ENCODE results near the gene CYP26C1.

The CYP26C1 gene

DNA sequence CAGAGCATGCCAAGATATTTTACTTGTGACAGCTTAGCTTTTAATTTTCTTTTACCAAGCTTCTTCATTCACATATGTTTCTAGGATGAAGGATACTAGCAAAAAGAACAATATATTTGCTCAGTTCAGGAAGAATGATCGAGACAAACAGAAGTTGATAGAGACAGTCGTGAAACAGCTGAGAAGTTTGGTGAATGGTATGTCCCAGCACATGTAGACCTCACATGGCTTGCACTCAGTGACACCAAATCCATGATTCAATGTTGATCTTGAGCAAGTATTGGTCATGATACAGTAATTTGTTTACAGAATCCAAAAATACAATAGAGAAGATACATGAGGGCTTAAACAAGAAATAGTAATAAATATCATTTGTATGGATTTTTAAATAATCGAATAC, 2.5 kb upstream of the CYP26C1 start:
- peaks cover 2 to 33% (median 21%) of the 10 kb centered on the region in 4 experiments for H3K4me1 ChIP-seq (ENCODE audit: control extremely low read depth in 1 of 4, control insufficient read depth in 4 of 4, insufficient read depth in 4 of 4, low read length in 3 of 4)
- POLR2A ChIA-PET = interaction anchor here (0.6 to 1.1 kb wide), 2 partner anchors 11 to 16 kb away, joined by 3 read pairs; no protein-coding TSS in a partner anchor
- no peak overlapping the region for H3K4me3 ChIP-seq (ENCODE audit: control insufficient read depth in 1 of 7, extremely low read depth in 1 of 7, insufficient read depth in 4 of 7, low read depth in 2 of 7, low read length in 6 of 7)
- 94% methylated on average over 2 of the region's 3 CpGs for WGBS (ENCODE audit: insufficient coverage)
- H3K27me3 ChIP-seq (replicated peaks in 2 of 5; ENCODE audit: control insufficient read depth in 4 of 5, insufficient read depth in 5 of 5, low read length in 4 of 5) = peaks cover 7 to 45% (median 18%) of the 10 kb centered on the region in 5 experiments
- H3K9me3 ChIP-seq (ENCODE audit: control extremely low read depth in 1 of 5, control insufficient read depth in 4 of 5, insufficient read depth in 2 of 5, low read depth in 1 of 5, low read length in 4 of 5) = peaks cover 0 to 5% (median 0%) of the 10 kb centered on the region in 5 experiments
- no peak for DNase-seq
- CTCF ChIA-PET = interaction anchor here (1.9 kb wide), 1 partner anchor 12 kb away, joined by 6 read pairs; no protein-coding TSS in a partner anchor
- H3K36me3 ChIP-seq (ENCODE audit: control insufficient read depth in 4 of 4, insufficient read depth in 4 of 4, low read length in 3 of 4) = peaks cover 7 to 26% (median 15%) of the 10 kb centered on the region in 4 experiments
- no peak overlapping the region for H3K27ac ChIP-seq (ENCODE audit: insufficient read depth in 1 of 2, low read depth in 1 of 2, low read length in 2 of 2, poor library complexity in 1 of 2, severe bottlenecking in 2 of 2)

DNA sequence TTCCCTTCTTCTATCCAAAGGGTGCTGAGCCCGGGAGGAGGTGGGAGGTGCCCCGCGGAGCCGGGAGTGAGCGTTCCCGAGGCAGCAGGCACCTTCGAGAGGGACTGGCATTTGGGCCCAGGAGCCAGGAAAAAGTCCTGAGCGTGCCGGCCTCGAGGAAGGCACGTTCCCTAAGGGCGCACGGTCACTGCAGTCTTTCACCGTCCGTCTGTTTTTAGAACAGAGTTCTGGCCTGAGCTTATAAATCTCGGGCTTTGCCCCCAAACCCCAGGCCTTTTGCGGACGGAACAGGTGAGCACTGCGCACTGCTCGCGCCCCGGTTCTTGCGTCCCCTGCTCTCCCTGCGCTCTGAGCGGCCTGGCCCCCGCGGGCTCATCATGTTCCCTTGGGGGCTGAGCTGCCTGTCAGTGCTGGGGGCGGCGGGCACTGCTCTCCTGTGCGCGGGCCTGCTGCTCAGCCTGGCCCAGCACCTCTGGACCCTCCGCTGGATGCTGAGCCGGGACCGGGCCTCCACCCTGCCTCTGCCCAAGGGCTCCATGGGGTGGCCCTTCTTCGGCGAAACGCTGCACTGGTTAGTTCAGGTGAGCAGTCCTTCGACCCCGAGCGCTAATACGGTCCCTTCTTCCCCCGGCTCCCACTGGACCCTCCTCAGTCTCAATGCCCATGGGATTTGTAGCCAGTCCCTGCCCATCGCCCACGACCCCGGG, 442 bp downstream of the CYP26C1 start:
- ChIA-PET CTCF (interaction anchor here (1.0 to 7.2 kb wide), 7 partner anchors 8 to 145 kb away, joined by 3 to 76 read pairs (median 4); partner anchors contain the start of gene CYP26A1), POLR2A (no interaction called here)
- Histone ChIP-seq H3K36me3 (ENCODE audit: control insufficient read depth in 4 of 4, insufficient read depth in 4 of 4, low read length in 3 of 4) (peaks cover 7 to 26% (median 15%) of the 10 kb centered on the region in 4 experiments), H3K9me3 (ENCODE audit: control extremely low read depth in 1 of 5, control insufficient read depth in 4 of 5, insufficient read depth in 2 of 5, low read depth in 1 of 5, low read length in 4 of 5) (peaks cover 0 to 5% (median 0%) of the 10 kb centered on the region in 5 experiments), H3K27ac (ENCODE audit: insufficient read depth in 1 of 2, low read depth in 1 of 2, low read length in 2 of 2, poor library complexity in 1 of 2, severe bottlenecking in 2 of 2) (no peak overlapping the region), H3K4me3 (ENCODE audit: control insufficient read depth in 1 of 7, extremely low read depth in 1 of 7, insufficient read depth in 4 of 7, low read depth in 2 of 7, low read length in 6 of 7) (no peak overlapping the region), H3K27me3 (replicated peaks in 2 of 5; ENCODE audit: control insufficient read depth in 4 of 5, insufficient read depth in 5 of 5, low read length in 4 of 5) (peaks cover 16 to 74% (median 35%) of the 10 kb centered on the region in 5 experiments), H3K4me1 (ENCODE audit: control extremely low read depth in 1 of 4, control insufficient read depth in 4 of 4, insufficient read depth in 4 of 4, low read length in 3 of 4) (peaks cover 2 to 40% (median 28%) of the 10 kb centered on the region in 4 experiments)
- DNase-seq = no peak
- 27% methylated on average over 41 of the region's 45 CpGs for WGBS (ENCODE audit: insufficient coverage)

DNA sequence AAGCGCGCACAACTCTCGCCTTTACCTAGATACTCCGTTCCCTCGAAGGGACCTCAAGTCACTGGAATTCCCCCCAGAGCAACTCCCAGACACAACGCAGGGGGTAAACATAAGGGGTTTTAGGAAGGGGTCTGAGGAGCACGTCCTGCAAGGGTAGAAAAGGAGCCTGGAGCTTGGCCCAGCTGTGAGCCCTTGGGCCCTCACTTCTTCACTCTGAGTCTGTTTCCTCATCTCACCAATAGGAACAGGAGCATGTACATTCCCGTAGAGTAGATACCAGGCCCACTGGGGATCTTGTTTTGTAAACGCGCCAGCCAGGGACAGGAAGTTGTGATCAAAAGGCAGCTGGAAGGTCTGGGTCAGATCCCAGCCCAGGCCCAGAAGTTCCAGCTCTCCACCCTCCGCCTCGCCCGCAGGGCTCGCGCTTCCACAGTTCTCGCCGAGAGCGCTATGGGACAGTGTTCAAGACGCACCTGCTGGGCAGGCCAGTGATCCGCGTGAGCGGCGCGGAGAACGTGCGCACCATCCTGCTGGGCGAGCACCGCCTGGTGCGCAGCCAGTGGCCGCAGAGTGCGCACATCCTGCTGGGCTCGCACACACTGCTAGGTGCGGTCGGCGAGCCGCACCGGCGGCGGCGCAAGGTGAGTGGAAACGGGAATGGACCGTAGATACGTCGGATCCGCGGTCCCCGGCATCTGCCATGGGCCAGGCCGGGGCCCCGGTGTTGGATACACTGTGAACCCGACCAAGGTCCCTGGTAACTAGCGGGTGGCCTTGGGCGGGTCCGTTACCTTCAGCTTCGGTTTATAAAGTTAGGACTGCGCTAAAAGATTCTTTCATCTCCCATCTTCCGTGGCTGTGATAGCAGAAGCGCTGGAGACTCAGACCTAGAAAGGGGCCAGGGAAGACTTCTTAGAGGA, 1.3 kb downstream of the CYP26C1 start:
- WGBS (ENCODE audit: insufficient coverage) = 3% methylated on average over 53 of the region's 57 CpGs
- Histone ChIP-seq H3K9me3 (ENCODE audit: control extremely low read depth in 1 of 5, control insufficient read depth in 4 of 5, insufficient read depth in 2 of 5, low read depth in 1 of 5, low read length in 4 of 5) (peaks cover 0 to 5% (median 0%) of the 10 kb centered on the region in 5 experiments), H3K4me1 (ENCODE audit: control extremely low read depth in 1 of 4, control insufficient read depth in 4 of 4, insufficient read depth in 4 of 4, low read length in 3 of 4) (peaks cover 2 to 45% (median 32%) of the 10 kb centered on the region in 4 experiments), H3K27ac (ENCODE audit: insufficient read depth in 1 of 2, low read depth in 1 of 2, low read length in 2 of 2, poor library complexity in 1 of 2, severe bottlenecking in 2 of 2) (no peak overlapping the region), H3K4me3 (ENCODE audit: control insufficient read depth in 1 of 7, extremely low read depth in 1 of 7, insufficient read depth in 4 of 7, low read depth in 2 of 7, low read length in 6 of 7) (peak overlapping the region; percentile 28 to 81 (median 63)), H3K36me3 (ENCODE audit: control insufficient read depth in 4 of 4, insufficient read depth in 4 of 4, low read length in 3 of 4) (peaks cover 7 to 26% (median 15%) of the 10 kb centered on the region in 4 experiments), H3K27me3 (replicated peaks in 2 of 5; ENCODE audit: control insufficient read depth in 4 of 5, insufficient read depth in 5 of 5, low read length in 4 of 5) (peaks cover 16 to 82% (median 40%) of the 10 kb centered on the region in 5 experiments)
- ChIA-PET CTCF (interaction anchor here (0.7 to 7.2 kb wide), 12 partner anchors 9 to 450 kb away, joined by 3 to 76 read pairs (median 4); partner anchors contain the start of gene CYP26A1), POLR2A (no interaction called here)
- DNase-seq = peak; percentile 49 to 66 (median 60)

DNA sequence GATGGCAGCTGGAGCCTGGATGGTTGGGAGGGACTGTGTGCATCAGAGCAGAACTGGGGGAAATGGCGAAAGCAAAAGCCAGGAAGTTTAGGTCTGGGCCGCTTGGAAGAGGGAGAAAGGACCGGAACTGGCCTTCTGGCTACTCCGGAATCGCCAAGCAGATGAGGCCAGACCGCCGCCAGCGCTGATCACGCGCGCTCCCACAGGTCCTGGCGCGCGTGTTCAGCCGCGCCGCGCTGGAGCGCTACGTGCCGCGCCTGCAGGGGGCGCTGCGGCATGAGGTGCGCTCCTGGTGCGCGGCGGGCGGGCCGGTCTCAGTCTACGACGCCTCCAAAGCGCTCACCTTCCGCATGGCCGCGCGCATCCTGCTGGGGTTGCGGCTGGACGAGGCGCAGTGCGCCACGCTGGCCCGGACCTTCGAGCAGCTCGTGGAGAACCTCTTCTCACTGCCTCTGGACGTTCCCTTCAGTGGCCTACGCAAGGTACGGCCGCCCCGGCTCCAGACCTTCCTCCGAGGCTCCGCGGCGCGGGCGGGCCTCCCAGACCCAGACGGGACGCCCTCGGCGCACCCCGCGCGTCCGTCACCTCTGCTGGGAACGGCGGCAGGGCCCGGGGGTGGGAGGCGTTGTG, 2.0 kb downstream of the CYP26C1 start:
- peaks cover 0 to 5% (median 0%) of the 10 kb centered on the region in 5 experiments for H3K9me3 ChIP-seq (ENCODE audit: control extremely low read depth in 1 of 5, control insufficient read depth in 4 of 5, insufficient read depth in 2 of 5, low read depth in 1 of 5, low read length in 4 of 5)
- peak; percentile 74 to 87 (median 87) for DNase-seq
- peak overlapping the region; percentile 28 to 81 (median 63) for H3K4me3 ChIP-seq (ENCODE audit: control insufficient read depth in 1 of 7, extremely low read depth in 1 of 7, insufficient read depth in 4 of 7, low read depth in 2 of 7, low read length in 6 of 7)
- H3K27me3 ChIP-seq (replicated peaks in 2 of 5; ENCODE audit: control insufficient read depth in 4 of 5, insufficient read depth in 5 of 5, low read length in 4 of 5) = peaks cover 19 to 90% (median 48%) of the 10 kb centered on the region in 5 experiments
- POLR2A ChIA-PET = no interaction called here
- peaks cover 2 to 45% (median 32%) of the 10 kb centered on the region in 4 experiments for H3K4me1 ChIP-seq (ENCODE audit: control extremely low read depth in 1 of 4, control insufficient read depth in 4 of 4, insufficient read depth in 4 of 4, low read length in 3 of 4)
- peaks cover 7 to 26% (median 15%) of the 10 kb centered on the region in 4 experiments for H3K36me3 ChIP-seq (ENCODE audit: control insufficient read depth in 4 of 4, insufficient read depth in 4 of 4, low read length in 3 of 4)
- WGBS (ENCODE audit: insufficient coverage) = 1% methylated on average over 51 of the region's 68 CpGs
- no peak overlapping the region for H3K27ac ChIP-seq (ENCODE audit: insufficient read depth in 1 of 2, low read depth in 1 of 2, low read length in 2 of 2, poor library complexity in 1 of 2, severe bottlenecking in 2 of 2)
- CTCF ChIA-PET = interaction anchor here (0.6 to 7.2 kb wide), 11 partner anchors 8 to 495 kb away, joined by 3 to 76 read pairs (median 4); partner anchors contain the start of gene CYP26A1

DNA sequence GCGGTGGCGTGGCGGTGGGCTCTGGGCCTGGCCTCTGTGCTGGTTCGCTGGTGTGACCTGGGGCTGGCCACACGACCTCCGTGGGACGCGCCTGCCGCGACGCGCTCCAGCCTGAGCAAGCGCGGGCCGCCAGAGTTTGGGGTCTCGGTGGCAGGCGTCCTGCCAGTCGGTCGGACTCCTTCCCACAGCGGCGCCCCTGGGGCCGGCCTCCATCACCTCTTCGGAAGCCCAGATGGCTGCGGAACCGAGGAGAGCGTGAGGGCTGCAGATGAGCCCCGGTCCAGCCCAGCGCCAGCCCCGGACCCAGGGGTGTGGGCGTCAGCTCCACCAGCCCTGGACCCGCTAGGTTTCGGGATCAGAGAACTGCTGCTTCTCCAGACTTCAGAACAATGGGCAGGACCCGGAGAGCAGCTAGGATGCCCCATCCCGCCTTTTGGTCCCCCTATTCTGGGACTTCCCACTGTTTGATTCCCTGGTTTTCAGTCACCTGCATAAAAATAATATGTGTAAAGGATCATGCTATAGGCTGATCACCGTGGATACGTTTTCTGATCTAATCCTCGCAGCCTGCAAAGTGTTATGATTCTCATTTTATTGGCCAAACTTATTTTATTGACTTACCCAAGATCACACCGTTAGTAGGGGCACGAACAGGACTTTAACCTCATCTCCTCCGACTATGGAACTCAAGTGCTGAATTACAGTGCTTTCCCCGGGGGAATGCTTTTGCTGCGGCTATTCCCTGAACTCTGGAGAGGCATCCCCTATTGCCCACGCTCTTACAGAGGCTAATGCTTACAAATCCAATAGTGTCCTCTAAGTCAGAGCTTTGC, 2.8 kb downstream of the CYP26C1 start:
- peaks cover 4 to 20% (median 12%) of the 10 kb centered on the region in 4 experiments for H3K36me3 ChIP-seq (ENCODE audit: control insufficient read depth in 4 of 4, insufficient read depth in 4 of 4, low read length in 3 of 4)
- CTCF ChIA-PET = interaction anchor here (0.6 to 7.2 kb wide), 7 partner anchors 7 to 495 kb away, joined by 3 to 76 read pairs (median 4); partner anchors contain the start of gene CYP26A1
- H3K27me3 ChIP-seq (replicated peaks in 2 of 5; ENCODE audit: control insufficient read depth in 4 of 5, insufficient read depth in 5 of 5, low read length in 4 of 5) = peaks cover 22 to 95% (median 54%) of the 10 kb centered on the region in 5 experiments
- H3K4me3 ChIP-seq (ENCODE audit: control insufficient read depth in 1 of 7, extremely low read depth in 1 of 7, insufficient read depth in 4 of 7, low read depth in 2 of 7, low read length in 6 of 7) = peak overlapping the region in 3 of 7 experiments; percentile 63 to 81 (median 74)
- H3K9me3 ChIP-seq (ENCODE audit: control extremely low read depth in 1 of 5, control insufficient read depth in 4 of 5, insufficient read depth in 2 of 5, low read depth in 1 of 5, low read length in 4 of 5) = peaks cover 0 to 5% (median 0%) of the 10 kb centered on the region in 5 experiments
- WGBS (ENCODE audit: insufficient coverage) = 16% methylated on average over 43 of the region's 43 CpGs
- no peak for DNase-seq
- POLR2A ChIA-PET = no interaction called here
- H3K4me1 ChIP-seq (ENCODE audit: control extremely low read depth in 1 of 4, control insufficient read depth in 4 of 4, insufficient read depth in 4 of 4, low read length in 3 of 4) = peaks cover 2 to 51% (median 38%) of the 10 kb centered on the region in 4 experiments
- H3K27ac ChIP-seq (ENCODE audit: insufficient read depth in 1 of 2, low read depth in 1 of 2, low read length in 2 of 2, poor library complexity in 1 of 2, severe bottlenecking in 2 of 2) = no peak overlapping the region

All from common myeloid progenitor, CD34-positive (primary cell).